ENCODE measurements around the gene DPY19L2. TPM values are rescaled to one million over a fixed set of nuclear protein-coding genes. Genes with fewer than 3 reads are reported as not detected.
A peak's percentile ranks its signal among the peaks of the same experiment; 100 is the strongest.
"Not testable (repeated sequence)": the region's sequence is repeated elsewhere in the genome, so short reads cannot be mapped to it uniquely, and the experiment has no call there.

Gene DPY19L2
- polyA plus RNA-seq (2013, experiment 1 of 2) = 1.00 TPM
- polyA plus RNA-seq (2013, experiment 2 of 2) = 1.3 TPM

DNA sequence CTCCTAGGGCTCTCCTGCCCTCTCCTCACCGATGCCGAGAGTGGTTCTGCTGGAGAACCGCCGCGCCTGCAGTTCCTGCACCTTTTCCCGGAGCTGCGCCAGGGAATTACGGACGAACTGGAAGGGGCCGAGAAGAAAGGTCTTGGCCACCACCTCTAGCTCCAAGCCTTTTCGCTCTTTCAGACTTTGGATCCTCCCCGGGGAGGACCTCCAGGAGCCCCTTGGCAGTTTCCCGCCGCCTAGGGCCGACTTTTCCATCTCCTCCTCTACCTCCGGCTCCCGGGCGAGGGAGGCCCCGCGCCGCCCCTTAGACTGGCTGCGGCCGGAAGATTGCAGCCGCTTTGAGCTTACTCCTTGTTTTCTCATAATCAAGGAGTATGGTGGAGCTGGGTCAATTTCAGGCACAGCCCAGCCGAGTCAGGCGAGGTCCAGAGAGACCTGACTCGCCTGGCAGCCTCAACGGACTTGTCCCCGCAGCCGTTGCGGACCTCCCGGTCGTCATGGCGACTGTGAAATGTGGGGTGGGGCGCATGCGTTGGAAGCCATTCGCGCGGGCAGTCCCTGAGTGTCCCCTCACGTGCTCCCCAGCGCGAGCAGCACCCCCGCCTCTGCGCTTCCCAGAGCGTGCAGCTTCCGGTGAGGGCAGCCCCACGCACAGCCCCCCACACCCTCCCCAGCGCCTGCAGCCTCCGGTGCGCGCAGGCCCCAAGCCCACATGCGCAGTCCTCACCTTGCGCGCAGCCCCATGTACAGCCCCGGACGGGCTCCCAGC, at the start of gene DPY19L2:
DPY19L2 (minus strand) TSS at position 466 of the 772 bp plus-strand sequence; CDS start at position 366, 100 bp downstream.
- Histone ChIP-seq H3K56ac (ENCODE audit: low read length) (peak within 1 kb of the TSS; percentile 87), H3K4me3 (ENCODE audit: low read length) (peak within 1 kb of the TSS; percentile 44), H3K4ac (ENCODE audit: low read depth, low read length) (peak within 1 kb of the TSS; percentile 85), H3K79me2 (ENCODE audit: control insufficient read depth, insufficient read depth, low read length) (no peaks in the 10 kb centered on the region), H3K18ac (ENCODE audit: low read length) (peak within 1 kb of the TSS; percentile 70), H3K9ac (ENCODE audit: low read length) (peak within 1 kb of the TSS; percentile 79), H2BK5ac (ENCODE audit: low read length) (no peak within 1 kb of the TSS), H3K36me3 (ENCODE audit: control insufficient read depth, insufficient read depth, low read length) (no peaks in the 10 kb centered on the region), H3K23ac (ENCODE audit: low read length) (no peak within 1 kb of the TSS), H2BK120ac (ENCODE audit: low read depth, low read length) (no peak within 1 kb of the TSS), H3K79me1 (ENCODE audit: low read length) (no peaks in the 10 kb centered on the region), H3K4me1 (ENCODE audit: control insufficient read depth, low read depth, low read length) (no peaks in the 10 kb centered on the region), H3K4me2 (ENCODE audit: low read length) (peak within 1 kb of the TSS; percentile 80), H4K8ac (ENCODE audit: low read depth, low read length) (no peak within 1 kb of the TSS), H3K27me3 (ENCODE audit: insufficient read depth, low read length, poor library complexity) (no peaks in the 10 kb centered on the region), H3K27ac (ENCODE audit: low read depth, low read length) (no peak within 1 kb of the TSS), H2AK5ac (ENCODE audit: low read length) (no peak within 1 kb of the TSS), H4K5ac (ENCODE audit: low read length) (no peak within 1 kb of the TSS), H2BK15ac (replicated peaks; ENCODE audit: low read depth) (no peak within 1 kb of the TSS)
- no CpG with 5 or more reads among the region's 56 CpGs for WGBS (ENCODE audit: extremely low coverage, insufficient coverage, low lambda C conversion rate)
- peak; percentile 82 for DNase-seq

DNA sequence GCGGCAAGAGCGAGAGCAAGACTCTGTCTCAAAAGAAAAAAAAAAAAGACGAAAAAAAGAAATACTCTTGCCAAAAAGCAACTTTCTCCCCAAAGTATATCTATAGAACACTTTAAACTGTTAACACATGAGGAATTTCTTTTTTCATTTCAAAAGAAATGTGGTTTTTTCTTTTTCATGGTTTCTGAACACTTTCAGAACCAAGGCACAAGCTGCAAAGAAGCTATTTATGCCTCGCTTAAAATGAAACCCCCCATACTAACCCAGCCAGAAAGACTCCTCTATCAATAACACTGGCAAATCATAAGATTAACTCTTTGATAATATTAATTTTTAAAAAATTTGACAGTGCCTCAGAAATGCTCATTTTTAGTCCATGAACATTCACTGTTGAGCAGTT, 48.6 kb upstream of the DPY19L2 start:
- H4K5ac ChIP-seq (ENCODE audit: low read length); H3K4me2 ChIP-seq (ENCODE audit: low read length); H3K27ac ChIP-seq (ENCODE audit: low read depth, low read length); H3K79me2 ChIP-seq (ENCODE audit: control insufficient read depth, insufficient read depth, low read length); H3K4me3 ChIP-seq (ENCODE audit: low read length); DNase-seq; H2BK5ac ChIP-seq (ENCODE audit: low read length); H3K27me3 ChIP-seq (ENCODE audit: insufficient read depth, low read length, poor library complexity); H3K79me1 ChIP-seq (ENCODE audit: low read length); H3K4ac ChIP-seq (ENCODE audit: low read depth, low read length); H3K9ac ChIP-seq (ENCODE audit: low read length); H2BK15ac ChIP-seq (replicated peaks; ENCODE audit: low read depth); H2AK5ac ChIP-seq (ENCODE audit: low read length); H3K18ac ChIP-seq (ENCODE audit: low read length); H3K23ac ChIP-seq (ENCODE audit: low read length); H3K36me3 ChIP-seq (ENCODE audit: control insufficient read depth, insufficient read depth, low read length); H4K8ac ChIP-seq (ENCODE audit: low read depth, low read length); H3K56ac ChIP-seq (ENCODE audit: low read length); H2BK120ac ChIP-seq (ENCODE audit: low read depth, low read length); H3K4me1 ChIP-seq (ENCODE audit: control insufficient read depth, low read depth, low read length): not testable (repeated sequence)
- no CpG with 5 or more reads among the region's 4 CpGs for WGBS (ENCODE audit: extremely low coverage, insufficient coverage, low lambda C conversion rate)

GRCh38 chr12:63715107-63715625, 46.9 kb upstream of the DPY19L2 start:
- H3K9ac ChIP-seq (ENCODE audit: low read length); H4K5ac ChIP-seq (ENCODE audit: low read length); H3K4ac ChIP-seq (ENCODE audit: low read depth, low read length); H4K8ac ChIP-seq (ENCODE audit: low read depth, low read length); H3K27me3 ChIP-seq (ENCODE audit: insufficient read depth, low read length, poor library complexity); H3K36me3 ChIP-seq (ENCODE audit: control insufficient read depth, insufficient read depth, low read length); H3K23ac ChIP-seq (ENCODE audit: low read length); H2AK5ac ChIP-seq (ENCODE audit: low read length); H3K18ac ChIP-seq (ENCODE audit: low read length); H3K56ac ChIP-seq (ENCODE audit: low read length); H3K79me2 ChIP-seq (ENCODE audit: control insufficient read depth, insufficient read depth, low read length); H3K27ac ChIP-seq (ENCODE audit: low read depth, low read length); H2BK15ac ChIP-seq (replicated peaks; ENCODE audit: low read depth); H2BK120ac ChIP-seq (ENCODE audit: low read depth, low read length); H3K79me1 ChIP-seq (ENCODE audit: low read length); H2BK5ac ChIP-seq (ENCODE audit: low read length); H3K4me3 ChIP-seq (ENCODE audit: low read length); H3K4me1 ChIP-seq (ENCODE audit: control insufficient read depth, low read depth, low read length); H3K4me2 ChIP-seq (ENCODE audit: low read length); DNase-seq: not testable (repeated sequence)
- WGBS (ENCODE audit: extremely low coverage, insufficient coverage, low lambda C conversion rate) = no CpG with 5 or more reads among the region's 3 CpGs

DNA sequence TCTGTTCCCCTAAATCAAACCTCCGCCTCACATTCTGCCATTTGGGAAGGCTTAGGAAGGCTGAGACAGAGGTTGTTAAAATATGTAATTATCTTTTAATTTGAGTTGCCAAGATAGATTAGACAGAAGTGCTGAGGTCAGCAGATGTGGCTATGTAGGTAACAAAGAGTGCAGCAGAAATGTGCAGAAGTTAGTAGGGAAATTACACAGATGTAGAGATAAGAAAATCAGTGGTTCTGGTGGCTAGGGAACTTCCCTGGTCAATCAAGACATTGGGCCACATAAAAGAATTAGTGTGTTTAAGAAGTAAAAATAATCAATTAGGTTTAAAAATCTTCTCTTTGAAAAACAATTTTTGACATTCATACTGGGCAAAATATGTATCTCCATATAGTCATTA, 46.1 kb upstream of the DPY19L2 start:
- H3K9ac ChIP-seq (ENCODE audit: low read length); H3K4ac ChIP-seq (ENCODE audit: low read depth, low read length); H2BK120ac ChIP-seq (ENCODE audit: low read depth, low read length); H3K36me3 ChIP-seq (ENCODE audit: control insufficient read depth, insufficient read depth, low read length); H3K56ac ChIP-seq (ENCODE audit: low read length); H3K79me1 ChIP-seq (ENCODE audit: low read length); H3K79me2 ChIP-seq (ENCODE audit: control insufficient read depth, insufficient read depth, low read length); H2AK5ac ChIP-seq (ENCODE audit: low read length); H3K4me1 ChIP-seq (ENCODE audit: control insufficient read depth, low read depth, low read length); DNase-seq; H3K18ac ChIP-seq (ENCODE audit: low read length); H3K27ac ChIP-seq (ENCODE audit: low read depth, low read length); H3K4me3 ChIP-seq (ENCODE audit: low read length); H3K23ac ChIP-seq (ENCODE audit: low read length); H2BK15ac ChIP-seq (replicated peaks; ENCODE audit: low read depth); H4K8ac ChIP-seq (ENCODE audit: low read depth, low read length); H4K5ac ChIP-seq (ENCODE audit: low read length); H3K27me3 ChIP-seq (ENCODE audit: insufficient read depth, low read length, poor library complexity); H3K4me2 ChIP-seq (ENCODE audit: low read length); H2BK5ac ChIP-seq (ENCODE audit: low read length): not testable (repeated sequence)
- no CpG with 5 or more reads among the region's 1 CpG for WGBS (ENCODE audit: extremely low coverage, insufficient coverage, low lambda C conversion rate)

GRCh38 chr12:63713681-63714075, 45.4 kb upstream of the DPY19L2 start:
- H3K9ac ChIP-seq (ENCODE audit: low read length); H3K4me2 ChIP-seq (ENCODE audit: low read length): not testable (repeated sequence)
- no CpG with 5 or more reads among the region's 2 CpGs for WGBS (ENCODE audit: extremely low coverage, insufficient coverage, low lambda C conversion rate)

More at GRCh38 chr12:63713681-63714075, 45.4 kb upstream of the DPY19L2 start:
- not testable (repeated sequence) for H4K8ac ChIP-seq (ENCODE audit: low read depth, low read length); H2AK5ac ChIP-seq (ENCODE audit: low read length); H3K27ac ChIP-seq (ENCODE audit: low read depth, low read length); H3K4ac ChIP-seq (ENCODE audit: low read depth, low read length); H2BK5ac ChIP-seq (ENCODE audit: low read length); H3K36me3 ChIP-seq (ENCODE audit: control insufficient read depth, insufficient read depth, low read length); H3K18ac ChIP-seq (ENCODE audit: low read length); H3K27me3 ChIP-seq (ENCODE audit: insufficient read depth, low read length, poor library complexity); H3K4me1 ChIP-seq (ENCODE audit: control insufficient read depth, low read depth, low read length); H2BK120ac ChIP-seq (ENCODE audit: low read depth, low read length); H3K4me3 ChIP-seq (ENCODE audit: low read length); H2BK15ac ChIP-seq (replicated peaks; ENCODE audit: low read depth); H3K56ac ChIP-seq (ENCODE audit: low read length); H3K79me1 ChIP-seq (ENCODE audit: low read length); H4K5ac ChIP-seq (ENCODE audit: low read length); H3K79me2 ChIP-seq (ENCODE audit: control insufficient read depth, insufficient read depth, low read length); DNase-seq; H3K23ac ChIP-seq (ENCODE audit: low read length)

Measured in mesendoderm (in vitro differentiated cells).